Cardiac septum (tissue), 1 donor: ENCODE results near the gene APEH. TPM values are rescaled to one million over a fixed set of nuclear protein-coding genes. Genes with fewer than 3 reads are reported as not detected.

Experiments
- DNase-seq: peaks from one replicate; pipeline ENCODE4 v3.0.0-alpha.2; 2020; ENCODE audit warnings: low spot score
- intact Hi-C: fragments of 100-400 bp; cut with DNase I; formaldehyde crosslinking; loops from one replicate; pipeline ENCODE4 v1.14.0; 2022
- total RNA-seq: library from RNA; stranded (reverse); fragmentation: NEBNext Ultra II Directional; extraction: Animal tissue kit (Norgen Biotek cat#: 25700); gene quantifications from one replicate; pipeline ENCODE4 v1.2.1, GENCODE V29; 2021
- donor health status: DM: no; HTN: no; CAD: no.

Gene APEH
- total RNA-seq, 1 donor from 2014 or later, result 81.4 TPM

- DNase-seq, result no peak
- intact Hi-C loops, result no loop called here
Measured at GRCh38 chr3:49648354-49649019, 25.7 kb upstream of the APEH start.

GRCh38 chr3:49649576-49649975 lies 24.6 kb upstream of the APEH start:
- intact Hi-C loops, result no loop called here

GRCh38 chr3:49650177-49650576 lies 24.0 kb upstream of the APEH start:
- intact Hi-C loops, result no loop called here
- no peak for DNase-seq

More at GRCh38 chr3:49649576-49649975, 24.6 kb upstream of the APEH start:
- no peak for DNase-seq

GRCh38 chr3:49650637-49651036 lies 23.5 kb upstream of the APEH start:
- DNase-seq, result no peak
- intact Hi-C loops, result no loop called here

- no peak for DNase-seq
- intact Hi-C loops, result no loop called here
Measured at GRCh38 chr3:49652218-49652902, 21.8 kb upstream of the APEH start.

GRCh38 chr3:49652903-49653415 lies 21.2 kb upstream of the APEH start:
- intact Hi-C loops, result no loop called here
- DNase-seq, result no peak

- intact Hi-C loops, result no loop called here
- DNase-seq, result no peak
Measured at GRCh38 chr3:49653621-49654020, 20.5 kb upstream of the APEH start.

GRCh38 chr3:49654176-49654825 lies 19.9 kb upstream of the APEH start:
- intact Hi-C loops, result no loop called here
- DNase-seq, result no peak

GRCh38 chr3:49654955-49655556 lies 19.1 kb upstream of the APEH start:
- intact Hi-C loops, result no loop called here
- no peak for DNase-seq

GRCh38 chr3:49655731-49656285 lies 18.3 kb upstream of the APEH start:
- intact Hi-C loops, result no loop called here

GRCh38 chr3:49656541-49657112 lies 17.5 kb upstream of the APEH start:
- DNase-seq, result no peak
- intact Hi-C loops, result no loop called here

More at GRCh38 chr3:49655731-49656285, 18.3 kb upstream of the APEH start:
- no peak for DNase-seq

GRCh38 chr3:49657208-49657915 lies 16.8 kb upstream of the APEH start:
- intact Hi-C loops, result no loop called here
- DNase-seq, result no peak

GRCh38 chr3:49658711-49659110 lies 15.4 kb upstream of the APEH start:
- intact Hi-C loops, result no loop called here
- DNase-seq, result no peak

GRCh38 chr3:49659756-49660155 lies 14.4 kb upstream of the APEH start:
- DNase-seq, result no peak
- intact Hi-C loops, result no loop called here

GRCh38 chr3:49661281-49661680 lies 12.9 kb upstream of the APEH start:
- intact Hi-C loops, result no loop called here
- DNase-seq, result no peak

- intact Hi-C loops, result no loop called here
- DNase-seq, result no peak
Measured at GRCh38 chr3:49662021-49662420, 12.1 kb upstream of the APEH start.

- intact Hi-C loops, result no loop called here
- no peak for DNase-seq
Measured at GRCh38 chr3:49662720-49663413, 11.3 kb upstream of the APEH start.

- no peak for DNase-seq
- intact Hi-C loops, result no loop called here
Measured at GRCh38 chr3:49663831-49664230, 10.3 kb upstream of the APEH start.
